ENCODE measurements around the gene ADCY9. TPM values are rescaled to one million over a fixed set of nuclear protein-coding genes. Genes with fewer than 3 reads are reported as not detected.
A peak's percentile ranks its signal among the peaks of the same experiment; 100 is the strongest.
"Not testable (repeated sequence)": the region's sequence is repeated elsewhere in the genome, so short reads cannot be mapped to it uniquely, and the experiment has no call there.

ADCY9 gene
- total RNA-seq, 1 experiment from 2014 or later: 7.0 TPM

DNA sequence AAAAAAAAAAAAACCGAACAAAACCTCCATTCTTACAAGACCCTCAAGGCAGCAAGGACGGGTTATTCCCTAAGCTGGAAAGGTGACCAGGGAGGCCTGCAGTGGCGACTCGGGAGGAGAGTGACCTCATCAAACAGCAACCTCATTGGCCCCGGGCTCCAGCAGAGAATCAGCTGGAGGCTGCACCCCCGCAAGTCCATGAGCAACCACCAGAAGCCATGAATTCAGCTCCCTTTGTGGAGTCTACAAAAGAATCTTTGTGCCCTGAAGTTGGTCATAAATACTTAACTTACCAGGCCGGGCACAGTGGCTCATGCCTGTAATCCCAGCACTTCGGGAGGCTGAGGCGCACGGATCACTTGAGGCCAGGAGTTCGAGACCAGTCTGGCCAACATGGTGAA, 154.8 kb downstream of the ADCY9 start:
- ChIA-PET POLR2A (ENCODE audit: low non-redundant PET) (no interaction called here), CTCF (no interaction called here)
- DNase-seq (ENCODE audit: low spot score): peak; percentile 24
- H3K4me3 ChIP-seq (ENCODE audit: low read depth, low read length, poor library complexity, severe bottlenecking): no peak overlapping the region
- no peak for TF ChIP-seq EZH2 (IDR thresholded peaks at IDR 0.05; ENCODE audit: borderline replicate concordance, low read depth, low read length, poor library complexity, severe bottlenecking)
- TF ChIP-seq, protein P1, sequence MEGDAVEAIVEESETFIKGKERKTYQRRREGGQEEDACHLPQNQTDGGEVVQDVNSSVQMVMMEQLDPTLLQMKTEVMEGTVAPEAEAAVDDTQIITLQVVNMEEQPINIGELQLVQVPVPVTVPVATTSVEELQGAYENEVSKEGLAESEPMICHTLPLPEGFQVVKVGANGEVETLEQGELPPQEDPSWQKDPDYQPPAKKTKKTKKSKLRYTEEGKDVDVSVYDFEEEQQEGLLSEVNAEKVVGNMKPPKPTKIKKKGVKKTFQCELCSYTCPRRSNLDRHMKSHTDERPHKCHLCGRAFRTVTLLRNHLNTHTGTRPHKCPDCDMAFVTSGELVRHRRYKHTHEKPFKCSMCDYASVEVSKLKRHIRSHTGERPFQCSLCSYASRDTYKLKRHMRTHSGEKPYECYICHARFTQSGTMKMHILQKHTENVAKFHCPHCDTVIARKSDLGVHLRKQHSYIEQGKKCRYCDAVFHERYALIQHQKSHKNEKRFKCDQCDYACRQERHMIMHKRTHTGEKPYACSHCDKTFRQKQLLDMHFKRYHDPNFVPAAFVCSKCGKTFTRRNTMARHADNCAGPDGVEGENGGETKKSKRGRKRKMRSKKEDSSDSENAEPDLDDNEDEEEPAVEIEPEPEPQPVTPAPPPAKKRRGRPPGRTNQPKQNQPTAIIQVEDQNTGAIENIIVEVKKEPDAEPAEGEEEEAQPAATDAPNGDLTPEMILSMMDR (conservative IDR thresholded peaks at IDR 0.05; ENCODE audit: low read depth, low read length): no peak
- no TSS peak for BruUV-seq (replicated peaks)
- H3K27ac ChIP-seq (ENCODE audit: low read depth, low read length, poor library complexity, severe bottlenecking): peak overlapping the region; percentile 77
- H3K36me3 ChIP-seq (ENCODE audit: insufficient read depth, low read length, poor library complexity, severe bottlenecking): no peaks in the 10 kb centered on the region
- no peaks in the 10 kb centered on the region for H3K27me3 ChIP-seq (replicated peaks; ENCODE audit: insufficient read depth, low read depth, low read length, poor library complexity)
- intact Hi-C loops (cut with micrococcal nuclease; ENCODE audit: unreplicated experiment): no loop called here
- H3K9me3 ChIP-seq (ENCODE audit: low read depth, low read length, poor library complexity, severe bottlenecking): no peaks in the 10 kb centered on the region
- peaks cover 19% of the 10 kb centered on the region for H3K4me1 ChIP-seq (ENCODE audit: insufficient read depth, low read length, poor library complexity, severe bottlenecking)

DNA sequence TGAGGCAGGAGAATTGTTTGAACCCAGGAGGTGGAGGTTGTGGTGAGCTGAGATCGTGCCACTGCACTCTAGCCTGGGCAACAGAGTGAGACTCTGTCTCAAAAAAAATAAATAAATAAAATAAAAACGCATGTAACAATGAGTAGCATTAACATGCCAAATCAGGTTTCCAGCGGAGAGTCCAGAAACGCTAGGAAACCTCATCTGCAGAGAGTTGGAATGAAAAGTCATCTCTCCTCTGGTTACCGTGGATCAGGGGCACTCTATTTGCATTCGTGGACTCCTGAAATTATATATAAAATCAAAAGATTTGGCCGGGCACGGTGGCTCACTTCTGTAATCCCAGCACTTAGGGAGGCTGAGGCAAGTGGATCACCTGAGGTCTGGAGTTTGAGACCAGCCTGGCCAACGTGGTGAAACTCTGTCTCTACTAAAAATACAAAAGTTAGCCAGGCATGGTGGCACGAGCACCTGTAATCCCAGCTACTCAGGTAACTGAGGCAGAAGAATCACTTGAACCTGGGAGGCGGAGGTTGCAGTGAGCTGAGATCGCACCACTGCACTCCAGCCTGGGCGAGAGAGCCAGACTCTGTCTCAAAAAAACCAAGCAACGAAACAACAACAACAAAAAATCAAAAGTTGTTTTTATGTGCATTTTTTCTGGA, 156.2 kb downstream of the ADCY9 start:
- POLR2A ChIA-PET (ENCODE audit: low non-redundant PET): not testable (repeated sequence)

DNA sequence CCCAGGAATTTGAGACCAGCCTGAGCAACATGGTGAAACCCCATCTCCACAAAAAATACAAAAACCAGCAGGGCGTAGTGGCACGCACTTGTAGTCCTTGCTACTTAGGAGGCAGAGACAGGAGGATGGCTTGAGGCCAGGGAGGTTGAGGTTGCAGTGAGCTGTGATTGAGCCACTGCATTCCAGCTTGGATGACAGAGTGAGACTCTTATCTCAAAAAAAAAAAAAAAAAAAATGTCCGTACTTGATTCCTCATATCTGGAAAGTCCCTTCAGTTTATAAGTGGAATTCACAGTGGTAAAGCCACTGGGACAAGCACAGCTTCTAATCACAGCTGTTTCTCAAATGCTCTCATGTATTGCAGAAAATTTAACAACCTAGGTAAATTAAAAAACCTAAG, 157.1 kb downstream of the ADCY9 start:
- DNase-seq (ENCODE audit: low spot score): no peak
- Histone ChIP-seq H3K4me3 (ENCODE audit: low read depth, low read length, poor library complexity, severe bottlenecking) (no peak overlapping the region), H3K9me3 (ENCODE audit: low read depth, low read length, poor library complexity, severe bottlenecking) (no peaks in the 10 kb centered on the region), H3K36me3 (ENCODE audit: insufficient read depth, low read length, poor library complexity, severe bottlenecking) (no peaks in the 10 kb centered on the region), H3K27me3 (replicated peaks; ENCODE audit: insufficient read depth, low read depth, low read length, poor library complexity) (no peaks in the 10 kb centered on the region), H3K27ac (ENCODE audit: low read depth, low read length, poor library complexity, severe bottlenecking) (no peak overlapping the region), H3K4me1 (ENCODE audit: insufficient read depth, low read length, poor library complexity, severe bottlenecking) (peaks cover 19% of the 10 kb centered on the region)
- CTCF ChIA-PET: no interaction called here
- intact Hi-C loops (cut with micrococcal nuclease; ENCODE audit: unreplicated experiment): no loop called here
- POLR2A ChIA-PET (ENCODE audit: low non-redundant PET): no interaction called here
- TF ChIP-seq, protein P1 (conservative IDR thresholded peaks at IDR 0.05; ENCODE audit: low read depth, low read length): no peak
- TF ChIP-seq EZH2 (IDR thresholded peaks at IDR 0.05; ENCODE audit: borderline replicate concordance, low read depth, low read length, poor library complexity, severe bottlenecking): no peak
- no TSS peak for BruUV-seq (replicated peaks)

More for the DNA sequence above, 156.2 kb downstream of the ADCY9 start:
- DNase-seq (ENCODE audit: low spot score); H3K9me3 ChIP-seq (ENCODE audit: low read depth, low read length, poor library complexity, severe bottlenecking); CTCF ChIA-PET; H3K27me3 ChIP-seq (replicated peaks; ENCODE audit: insufficient read depth, low read depth, low read length, poor library complexity); intact Hi-C loops (cut with micrococcal nuclease; ENCODE audit: unreplicated experiment); BruUV-seq (replicated peaks); H3K36me3 ChIP-seq (ENCODE audit: insufficient read depth, low read length, poor library complexity, severe bottlenecking): not testable (repeated sequence)
- H3K4me1 ChIP-seq (ENCODE audit: insufficient read depth, low read length, poor library complexity, severe bottlenecking): peaks cover 19% of the 10 kb centered on the region
- peak overlapping the region; percentile 77 for H3K27ac ChIP-seq (ENCODE audit: low read depth, low read length, poor library complexity, severe bottlenecking)
- H3K4me3 ChIP-seq (ENCODE audit: low read depth, low read length, poor library complexity, severe bottlenecking): peak overlapping the region; percentile 45

DNA sequence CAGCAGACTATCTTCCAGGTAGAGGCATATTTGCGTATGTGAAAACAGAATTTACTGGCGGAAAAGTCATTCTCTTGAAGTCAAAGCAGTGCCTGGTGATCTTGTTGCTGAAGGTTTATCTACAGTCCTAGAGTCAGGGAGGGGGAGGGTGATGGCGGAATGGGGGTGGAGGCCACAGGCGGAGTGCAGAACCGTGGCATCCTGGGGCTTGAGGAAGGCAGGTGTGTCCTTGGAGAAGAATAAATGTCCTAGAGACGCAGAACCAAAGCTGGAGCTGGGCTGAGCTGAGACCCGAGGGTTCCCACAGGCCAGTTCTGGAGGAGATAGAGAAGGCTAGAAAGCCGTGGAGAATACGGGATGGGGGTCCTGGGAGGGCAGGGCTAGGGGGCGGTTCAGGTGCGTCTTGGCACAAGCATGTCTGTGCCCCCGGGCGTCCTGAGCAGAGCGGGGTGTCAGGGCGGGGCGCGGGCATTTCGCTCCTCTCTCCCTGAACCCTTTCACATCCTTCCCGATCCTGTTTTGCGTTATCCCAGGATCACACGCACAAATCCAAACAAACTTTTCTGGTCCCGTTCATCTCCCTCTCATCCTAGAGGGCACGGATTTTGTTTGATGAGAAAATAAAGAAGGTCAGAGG, 158.8 kb downstream of the ADCY9 start:
- intact Hi-C loops (cut with micrococcal nuclease; ENCODE audit: unreplicated experiment): no loop called here

More for the DNA sequence above, 158.8 kb downstream of the ADCY9 start:
- BruUV-seq (replicated peaks): no TSS peak
- no peak for DNase-seq (ENCODE audit: low spot score)
- TF ChIP-seq EZH2 (IDR thresholded peaks at IDR 0.05; ENCODE audit: borderline replicate concordance, low read depth, low read length, poor library complexity, severe bottlenecking): no peak
- TF ChIP-seq, protein P1 (conservative IDR thresholded peaks at IDR 0.05; ENCODE audit: low read depth, low read length): no peak
- no peaks in the 10 kb centered on the region for H3K36me3 ChIP-seq (ENCODE audit: insufficient read depth, low read length, poor library complexity, severe bottlenecking)
- no peak overlapping the region for H3K4me3 ChIP-seq (ENCODE audit: low read depth, low read length, poor library complexity, severe bottlenecking)
- H3K27me3 ChIP-seq (replicated peaks; ENCODE audit: insufficient read depth, low read depth, low read length, poor library complexity): no peaks in the 10 kb centered on the region
- H3K4me1 ChIP-seq (ENCODE audit: insufficient read depth, low read length, poor library complexity, severe bottlenecking): peaks cover 24% of the 10 kb centered on the region
- ChIA-PET POLR2A (ENCODE audit: low non-redundant PET) (no interaction called here), CTCF (no interaction called here)
- no peak overlapping the region for H3K27ac ChIP-seq (ENCODE audit: low read depth, low read length, poor library complexity, severe bottlenecking)
- no peaks in the 10 kb centered on the region for H3K9me3 ChIP-seq (ENCODE audit: low read depth, low read length, poor library complexity, severe bottlenecking)

All from A673 (cell line).